Lower leg skin (tissue), 3 donors: ENCODE data around the gene ITPRID2.

Source experiments
- POLR2A ChIP-seq, 2 donors: fragments of 450-650 bp; IDR thresholded peaks; one replicate each; pipeline ENCODE4 v1.6.1; 2016 to 2017; ENCODE audit warnings: antibody characterized with exemption in 2 of 2, mild to moderate bottlenecking in 1 of 2, moderate library complexity in 1 of 2
- TF ChIP-seq, protein P1 (sequence below), 3 donors: fragments of 450-650 bp; IDR thresholded peaks; one replicate each; pipeline ENCODE4 v1.5.1; 2016; ENCODE audit warnings: antibody characterized with exemption in 3 of 3, mild to moderate bottlenecking in 3 of 3, moderate library complexity in 2 of 3

- TF ChIP-seq, protein P1, sequence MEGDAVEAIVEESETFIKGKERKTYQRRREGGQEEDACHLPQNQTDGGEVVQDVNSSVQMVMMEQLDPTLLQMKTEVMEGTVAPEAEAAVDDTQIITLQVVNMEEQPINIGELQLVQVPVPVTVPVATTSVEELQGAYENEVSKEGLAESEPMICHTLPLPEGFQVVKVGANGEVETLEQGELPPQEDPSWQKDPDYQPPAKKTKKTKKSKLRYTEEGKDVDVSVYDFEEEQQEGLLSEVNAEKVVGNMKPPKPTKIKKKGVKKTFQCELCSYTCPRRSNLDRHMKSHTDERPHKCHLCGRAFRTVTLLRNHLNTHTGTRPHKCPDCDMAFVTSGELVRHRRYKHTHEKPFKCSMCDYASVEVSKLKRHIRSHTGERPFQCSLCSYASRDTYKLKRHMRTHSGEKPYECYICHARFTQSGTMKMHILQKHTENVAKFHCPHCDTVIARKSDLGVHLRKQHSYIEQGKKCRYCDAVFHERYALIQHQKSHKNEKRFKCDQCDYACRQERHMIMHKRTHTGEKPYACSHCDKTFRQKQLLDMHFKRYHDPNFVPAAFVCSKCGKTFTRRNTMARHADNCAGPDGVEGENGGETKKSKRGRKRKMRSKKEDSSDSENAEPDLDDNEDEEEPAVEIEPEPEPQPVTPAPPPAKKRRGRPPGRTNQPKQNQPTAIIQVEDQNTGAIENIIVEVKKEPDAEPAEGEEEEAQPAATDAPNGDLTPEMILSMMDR (IDR thresholded peaks at IDR 0.05): no peak
- TF ChIP-seq POLR2A (IDR thresholded peaks at IDR 0.05): no peak
Measured at GRCh38 chr2:181847702-181848101, 43.8 kb upstream of the ITPRID2 start.
